GM19468 (cell line): Measurements from ENCODE around the gene WWP2.

ENCODE experiments used
- ATAC-seq: cut with Tn5 transposase; IDR thresholded peaks from one replicate; pipeline ENCODE4 v1.9.1; 2021; ENCODE audit warnings: mild to moderate bottlenecking, moderate library complexity, moderate number of reproducible peaks; ENCODE audit not compliant: unreplicated experiment; ENCODE audit errors: extremely low read depth

The WWP2 gene

DNA sequence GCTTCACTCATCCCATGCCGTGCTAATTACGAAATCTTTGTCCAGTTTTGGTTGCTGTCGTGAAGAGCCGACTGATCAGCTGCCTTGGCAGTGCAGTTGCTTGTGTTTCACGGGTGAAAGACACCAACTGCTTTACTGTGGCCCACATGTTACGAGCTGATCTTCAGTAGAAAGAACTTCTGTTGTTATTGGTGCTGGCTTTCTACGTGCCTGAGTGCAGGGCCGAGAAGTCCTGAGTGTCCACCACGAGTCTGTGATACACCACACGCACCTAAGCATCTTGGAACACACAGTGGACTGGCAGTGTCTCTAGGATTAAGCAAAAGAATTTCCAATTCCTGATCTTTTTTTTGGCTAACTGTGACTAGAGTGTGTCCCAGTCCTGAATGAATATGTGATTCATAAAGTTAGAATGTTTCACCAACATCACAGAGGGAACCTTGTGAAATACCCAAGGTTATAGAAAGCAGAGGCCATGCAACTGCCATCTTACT is 118.6 kb downstream of the WWP2 start:
- no peak for ATAC-seq

DNA sequence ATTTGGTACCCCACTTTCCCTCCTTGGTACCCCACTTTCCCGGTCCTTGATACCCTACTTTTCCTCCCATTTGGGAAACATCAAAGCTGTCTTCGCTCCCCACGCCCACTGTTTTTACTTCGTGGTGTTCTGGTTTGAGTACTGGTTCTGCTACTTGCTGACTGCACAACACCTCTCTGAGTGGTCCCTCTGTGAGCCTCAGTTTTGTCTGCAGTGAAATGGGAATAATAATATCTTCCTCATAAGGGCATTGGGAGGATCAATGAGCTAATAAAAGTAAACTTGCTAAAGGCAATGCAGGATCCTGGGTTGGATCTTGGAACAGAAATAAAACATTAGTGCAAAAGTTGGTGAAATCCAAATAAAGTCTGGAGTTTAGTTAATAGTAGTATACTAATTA is 119.0 kb downstream of the WWP2 start:
- no peak for ATAC-seq

GRCh38 chr16:69883744-69884143 is 121.6 kb downstream of the WWP2 start:
- ATAC-seq, result no peak

DNA sequence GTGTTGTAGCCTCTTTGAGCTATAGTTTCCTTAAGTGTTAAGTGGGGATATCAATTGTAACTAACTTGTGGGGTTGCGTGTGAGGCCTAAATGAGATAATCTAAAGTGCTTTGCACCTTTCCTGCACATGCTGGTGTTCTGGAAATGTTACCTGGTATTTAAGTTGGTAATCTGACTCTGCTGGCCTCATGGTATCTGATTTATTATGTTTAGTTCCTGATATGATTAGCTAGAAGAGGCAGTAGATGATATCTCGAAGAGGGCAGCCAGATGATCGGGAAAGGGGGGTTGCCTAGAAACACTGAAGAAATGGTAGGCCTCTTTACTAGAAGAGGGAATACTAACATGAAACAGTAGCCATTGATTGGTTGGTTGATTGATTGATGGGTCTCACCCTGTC is 123.6 kb downstream of the WWP2 start:
- no peak for ATAC-seq

- no peak for ATAC-seq
These were observed 124.6 kb downstream of the WWP2 start for GRCh38 chr16:69886726-69887125.

DNA sequence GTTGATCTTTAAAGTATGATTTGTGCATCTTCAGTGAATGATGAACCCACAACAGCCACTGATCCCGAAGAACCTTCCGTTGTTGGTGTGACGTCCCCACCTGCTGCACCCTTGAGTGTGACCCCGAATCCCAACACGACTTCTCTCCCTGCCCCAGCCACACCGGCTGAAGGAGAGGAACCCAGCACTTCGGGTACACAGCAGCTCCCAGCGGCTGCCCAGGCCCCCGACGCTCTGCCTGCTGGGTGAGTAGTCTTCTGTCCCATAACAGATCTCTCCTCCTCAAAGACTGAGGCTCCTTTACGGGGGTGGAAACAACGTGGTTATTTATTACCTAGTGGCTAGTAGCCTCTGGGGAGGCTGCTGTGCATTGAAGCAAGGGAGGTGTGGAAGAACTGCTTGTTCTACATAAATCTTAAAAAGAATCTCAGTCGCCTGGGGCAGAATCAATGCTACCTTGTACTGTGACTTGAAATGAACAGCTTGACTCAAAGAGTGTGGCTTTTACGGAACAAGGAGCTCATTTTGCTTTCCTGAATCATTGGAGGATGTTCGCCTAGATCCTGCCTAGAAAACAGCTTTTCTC is 126.0 kb downstream of the WWP2 start:
- ATAC-seq, result no peak

DNA sequence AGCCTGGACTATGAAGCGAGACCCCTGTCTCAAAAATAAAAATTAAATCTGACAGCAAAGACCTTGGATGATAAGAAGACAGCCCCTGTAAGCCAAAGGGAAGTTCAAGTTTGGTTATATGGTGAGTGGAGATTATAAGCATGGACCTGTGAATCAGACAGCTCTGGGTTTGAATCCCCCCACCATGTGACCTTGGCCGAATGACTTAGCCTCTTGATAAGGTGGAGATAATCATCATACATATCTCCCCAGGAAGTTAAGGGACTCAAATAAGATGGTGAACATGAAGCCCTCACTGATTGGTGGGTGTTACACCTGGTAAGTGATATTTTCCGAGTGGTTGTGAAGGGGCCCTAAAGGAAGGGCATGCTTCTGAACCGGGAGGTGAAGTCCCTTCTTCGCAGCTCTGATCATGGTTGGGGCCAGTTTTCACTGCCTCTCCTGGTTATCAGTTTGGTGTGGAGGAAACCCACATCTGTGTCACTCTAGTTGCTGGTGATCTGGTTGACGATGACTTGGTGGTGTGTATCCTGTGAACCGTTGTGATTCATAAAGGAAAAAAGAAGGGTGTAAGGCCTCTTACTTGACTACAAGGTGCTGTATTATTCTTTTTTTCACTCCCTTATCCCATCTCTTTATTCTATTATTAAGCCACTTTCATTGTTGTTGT is 127.3 kb downstream of the WWP2 start:
- no peak for ATAC-seq

GRCh38 chr16:69890114-69890891 is 128.2 kb downstream of the WWP2 start:
- ATAC-seq, result no peak

- ATAC-seq, result no peak
These were observed 128.8 kb downstream of the WWP2 start for GRCh38 chr16:69890892-69891282.

DNA sequence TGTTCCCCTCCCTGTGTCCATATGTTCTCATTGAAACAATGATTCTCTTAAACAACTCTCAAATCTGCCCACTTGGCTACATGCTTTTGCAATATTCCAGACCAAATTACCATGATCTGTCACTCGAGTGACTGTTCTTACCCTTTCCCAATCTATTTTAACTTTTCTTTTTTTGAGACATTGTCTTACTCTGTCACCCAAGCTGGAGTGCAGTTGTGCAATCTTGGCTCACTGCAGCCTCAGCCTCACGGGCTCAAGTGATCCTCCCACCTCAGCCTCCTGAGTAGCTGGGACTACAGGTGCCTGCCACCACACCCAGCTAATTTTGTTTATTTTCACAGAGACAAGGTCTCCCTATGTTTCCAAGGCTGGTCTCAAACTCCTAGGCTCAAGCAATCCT is 130.2 kb downstream of the WWP2 start:
- no peak for ATAC-seq

GRCh38 chr16:69893106-69893505 is 131.0 kb downstream of the WWP2 start:
- ATAC-seq, result no peak

DNA sequence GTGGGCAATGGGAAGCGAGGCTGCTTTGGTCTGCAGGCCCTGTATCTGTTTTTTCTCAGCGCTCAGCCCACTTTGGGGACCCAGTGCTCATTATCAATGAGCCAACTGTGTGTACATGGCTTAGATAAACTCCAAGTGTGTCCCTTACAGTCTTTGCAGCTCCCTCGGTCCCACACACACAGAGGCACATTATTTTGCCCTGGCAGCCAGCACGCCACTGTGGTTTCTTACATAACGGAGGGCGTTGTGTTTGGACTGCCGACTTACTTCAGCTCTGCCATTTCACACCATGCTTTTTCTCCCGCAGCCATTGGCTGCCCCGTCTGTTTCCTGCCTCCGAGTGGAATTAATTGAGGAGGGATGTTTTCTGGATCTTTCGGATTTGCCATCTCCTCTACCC is 132.5 kb downstream of the WWP2 start:
- no peak for ATAC-seq

DNA sequence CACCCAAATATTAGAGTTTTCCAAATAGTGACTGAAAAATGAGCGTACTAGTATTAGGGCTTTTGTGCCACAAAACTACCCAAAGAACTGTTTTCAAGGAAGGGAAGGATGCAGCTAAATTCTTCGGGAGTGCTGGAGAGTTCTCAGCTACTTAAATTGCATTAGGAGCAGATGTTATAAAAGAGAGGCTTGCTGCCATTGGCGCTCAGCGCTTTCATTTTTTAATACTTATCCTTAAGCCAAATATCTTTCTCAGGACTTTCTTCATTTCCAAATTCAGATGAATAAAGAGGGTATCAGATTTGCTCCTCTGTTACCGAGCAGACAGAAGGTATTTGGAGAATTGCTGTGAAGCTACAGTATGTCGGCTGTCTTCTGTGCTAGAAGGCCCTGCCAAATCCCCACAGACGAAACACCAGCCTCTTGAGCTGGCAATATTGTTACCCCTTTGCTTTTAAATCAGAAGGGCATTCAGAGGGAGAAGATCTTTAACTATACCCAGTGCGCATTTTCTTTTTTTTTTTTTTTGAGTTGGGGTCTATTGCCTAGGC is 141.8 kb downstream of the WWP2 start:
- ATAC-seq, result no peak

GRCh38 chr16:69904495-69905170 is 142.5 kb downstream of the WWP2 start:
- ATAC-seq, result no peak

DNA sequence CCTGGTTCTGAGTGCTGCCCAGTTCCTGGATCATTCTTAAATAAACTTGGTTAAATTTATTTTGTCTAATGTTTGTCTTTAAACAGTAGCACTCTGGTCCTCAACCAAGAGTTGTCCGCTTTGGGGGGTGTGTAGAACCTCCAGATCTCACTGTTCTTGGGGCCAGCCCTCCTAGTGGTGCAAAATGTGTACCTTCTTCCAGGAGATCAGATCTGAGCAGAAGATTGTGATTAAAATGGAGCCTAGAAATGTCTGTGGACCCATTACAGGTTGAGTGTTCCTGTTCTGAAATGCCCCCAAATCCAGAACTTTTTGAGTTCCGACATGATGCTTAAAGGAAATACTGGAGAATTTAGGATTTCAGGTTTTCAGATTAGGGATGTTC is 143.0 kb downstream of the WWP2 start:
- ATAC-seq, result no peak

GRCh38 chr16:69906838-69907401 is 144.8 kb downstream of the WWP2 start:
- ATAC-seq, result no peak

DNA sequence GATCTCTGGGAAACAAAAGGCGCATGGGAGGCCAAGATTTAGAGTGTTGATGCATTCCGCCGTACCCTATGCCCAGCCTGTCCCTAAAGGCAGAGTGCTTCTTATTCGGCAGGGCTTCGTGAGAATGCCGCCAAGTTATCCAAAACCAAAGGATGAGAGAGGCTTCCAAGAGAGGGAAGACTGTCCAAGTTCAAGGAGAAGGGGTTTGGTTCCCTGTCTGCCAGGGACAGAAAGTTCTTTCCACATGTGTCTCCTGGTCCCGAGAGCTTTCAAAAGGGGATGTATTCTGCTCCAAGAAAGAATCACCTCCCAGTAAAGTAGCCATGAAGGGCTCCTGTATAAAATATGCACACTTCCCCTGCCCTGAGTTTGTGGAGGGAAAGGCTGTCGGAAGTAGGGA is 146.9 kb downstream of the WWP2 start:
- ATAC-seq, result no peak

- no peak for ATAC-seq
These were observed 147.6 kb downstream of the WWP2 start for GRCh38 chr16:69909760-69910159.

DNA sequence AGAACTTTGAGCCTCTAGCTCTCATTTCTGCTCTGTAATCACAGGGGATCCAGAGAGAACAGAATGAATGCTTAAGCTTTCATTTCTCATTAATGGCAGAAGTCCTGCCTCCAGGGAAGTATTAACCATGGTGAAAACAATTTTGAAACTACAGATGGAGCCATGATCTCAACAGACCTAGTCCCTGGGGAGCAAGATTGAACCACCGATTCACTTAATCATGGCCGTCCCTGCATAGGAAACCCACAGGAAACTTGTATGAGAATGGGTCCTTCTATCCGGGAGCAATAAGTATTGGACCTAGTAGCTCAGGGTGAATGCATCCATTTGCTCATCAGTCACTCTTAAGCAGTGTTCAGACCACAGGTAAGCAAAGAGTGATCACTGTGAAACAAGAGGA is 148.8 kb downstream of the WWP2 start:
- no peak for ATAC-seq

DNA sequence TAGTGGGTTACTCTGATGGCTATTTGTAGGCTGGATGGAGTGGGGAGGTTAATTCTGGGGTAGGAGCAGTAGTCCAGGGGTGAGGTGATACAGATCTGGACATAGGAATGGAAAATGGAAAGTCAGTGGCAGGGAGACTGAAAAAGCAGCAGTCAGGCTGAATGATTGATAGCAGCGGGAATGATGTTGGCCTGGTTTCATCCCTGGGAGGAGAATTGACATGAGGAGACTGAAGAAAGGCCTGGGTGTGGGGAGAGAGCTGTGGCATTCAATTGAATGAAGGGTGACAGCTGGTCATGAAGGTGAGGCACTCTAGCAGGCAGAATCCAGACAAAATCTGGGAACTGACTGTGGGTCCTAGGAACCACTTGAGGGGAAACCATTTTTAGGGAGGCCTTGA is 154.3 kb downstream of the WWP2 start:
- no peak for ATAC-seq
